ENCODE data around the gene AKT1S1.

The AKT1S1 gene

GRCh38 chr19:49852631-49853126, 24.5 kb downstream of the AKT1S1 start:
- DNase-seq, result no peak

DNA sequence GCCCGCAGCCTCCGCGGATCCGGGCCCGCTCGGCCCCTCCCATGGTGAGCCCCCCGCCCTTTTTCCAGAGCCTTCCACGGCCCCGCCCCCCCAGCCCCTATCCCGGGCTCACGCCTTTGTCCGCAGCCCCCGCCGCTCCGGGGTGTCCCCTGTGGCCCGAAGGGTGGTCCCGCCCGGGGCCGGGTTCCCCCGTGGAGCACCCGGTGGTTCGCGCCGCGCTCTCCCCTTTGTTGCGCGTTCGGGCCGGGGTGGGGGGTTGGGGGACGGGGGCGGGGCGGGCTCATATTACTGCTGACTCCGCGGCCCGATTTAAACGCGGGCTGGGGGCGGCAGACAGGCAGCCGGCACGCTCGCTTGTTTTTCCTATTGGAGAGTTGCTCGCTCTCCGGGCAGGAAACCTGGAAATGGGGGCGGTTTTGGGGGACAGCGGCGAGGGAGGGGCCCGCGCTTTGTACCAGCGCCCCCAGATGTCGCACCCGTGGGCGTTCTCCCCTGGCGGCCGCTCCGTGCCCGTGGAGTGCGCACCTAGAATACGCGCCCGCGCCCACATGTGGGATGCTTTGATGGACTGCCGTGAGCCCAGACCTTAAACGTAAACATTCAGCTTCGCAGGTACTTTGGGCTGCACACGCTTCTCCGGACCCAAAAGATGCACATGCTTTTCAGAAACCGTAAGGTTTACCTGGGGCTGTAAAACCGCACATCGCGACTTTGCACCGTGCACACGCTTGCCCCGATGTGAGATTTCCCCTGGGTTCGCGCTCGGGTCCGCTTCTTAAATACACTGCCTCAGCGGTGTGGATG, 25.5 kb downstream of the AKT1S1 start:
- DNase-seq, result peak; percentile 48

DNA sequence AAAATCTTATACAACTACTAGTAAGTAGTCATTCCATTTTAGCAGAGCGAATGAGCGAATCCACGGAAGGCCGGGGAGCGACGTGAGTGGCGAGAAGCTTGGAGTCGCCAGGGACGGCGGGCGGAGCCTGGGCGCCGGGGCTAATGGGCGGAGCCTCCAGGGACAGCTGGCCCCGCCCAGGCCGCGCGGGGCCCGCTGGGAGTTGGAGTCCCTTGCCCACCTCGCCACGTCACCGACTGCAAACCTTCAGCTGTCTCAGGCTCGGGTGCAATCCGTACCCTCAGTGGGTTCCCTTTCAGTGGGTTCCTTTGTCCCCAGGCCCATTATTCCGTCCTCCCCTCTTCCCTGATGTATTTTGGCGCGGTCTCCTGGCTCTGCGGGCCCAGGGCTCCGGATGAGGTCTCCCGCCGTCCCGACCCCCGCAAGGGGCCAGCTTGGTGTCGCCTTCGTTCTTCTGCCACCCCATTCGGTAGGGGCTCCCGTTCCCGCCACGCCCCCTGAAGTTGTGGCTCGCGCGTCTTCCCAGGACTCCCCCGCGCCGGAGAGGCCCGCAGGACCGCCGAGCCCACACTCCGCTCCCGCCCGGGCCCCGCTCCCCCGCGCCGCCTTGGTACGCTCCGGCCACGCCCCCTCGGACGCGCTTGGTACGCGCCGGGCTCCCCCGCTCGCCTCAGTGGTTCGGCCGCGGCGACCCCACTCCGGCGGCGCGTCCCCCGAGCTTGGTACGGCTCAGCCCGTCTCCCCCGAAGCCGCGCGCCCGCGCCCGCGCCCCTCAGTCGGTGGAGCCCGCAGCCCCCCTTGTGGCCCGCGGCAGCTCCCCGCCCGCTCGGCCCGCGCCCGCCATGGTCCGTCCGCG, 26.4 kb downstream of the AKT1S1 start, which contains the start of gene PTOV1:
Gene PTOV1, plus strand, starts transcription at position 673 of the 856 bp plus-strand sequence.
- peak; percentile 92 for DNase-seq

GRCh38 chr19:49850221-49850486, 27.0 kb downstream of the AKT1S1 start:
- no peak for DNase-seq

DNA sequence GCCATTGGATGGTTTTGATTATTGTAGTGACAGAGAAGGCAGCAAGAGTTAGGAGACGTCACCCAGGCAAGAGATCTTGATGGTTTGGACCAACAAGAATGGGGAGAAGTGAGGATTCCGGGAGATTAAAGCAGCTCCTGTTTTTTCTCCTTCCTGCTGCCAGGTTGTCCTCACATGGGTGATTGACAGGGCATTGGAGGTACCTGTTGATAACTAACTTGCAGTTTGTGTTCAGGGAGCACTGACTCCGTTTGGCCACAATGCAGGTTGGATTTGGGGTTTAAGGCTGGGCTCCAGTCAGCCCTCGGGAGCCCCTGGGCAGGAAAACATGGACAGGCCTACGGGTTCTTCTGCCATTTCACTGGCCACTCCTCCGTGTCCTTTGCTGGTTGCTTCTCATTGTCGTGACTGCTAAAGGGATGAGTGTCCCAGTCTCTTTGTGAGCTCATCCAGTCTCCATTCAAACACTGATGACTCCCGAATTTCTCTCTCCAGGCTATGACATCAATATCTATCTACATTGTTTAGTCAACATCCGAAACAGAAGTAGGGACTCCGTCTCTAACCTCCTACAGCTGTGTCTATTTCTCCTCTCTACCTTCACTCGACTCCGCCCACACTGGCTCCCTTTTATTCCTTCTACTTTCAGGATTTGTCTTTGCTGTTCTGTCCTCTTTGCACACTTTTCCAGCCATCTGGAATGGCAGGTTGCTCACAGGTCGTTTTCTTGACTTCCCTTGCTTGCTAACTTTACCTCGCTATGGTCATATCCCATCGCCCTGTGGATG, 27.5 kb downstream of the AKT1S1 start:
- no peak for DNase-seq

GRCh38 chr19:49848938-49849337, 28.2 kb downstream of the AKT1S1 start:
- no peak for DNase-seq

GRCh38 chr19:49847731-49848696, 29.1 kb downstream of the AKT1S1 start:
- no peak for DNase-seq

- DNase-seq, result no peak
These were observed 30.7 kb downstream of the AKT1S1 start for GRCh38 chr19:49846408-49846807.

- no peak for DNase-seq
These were observed 31.7 kb downstream of the AKT1S1 start for GRCh38 chr19:49845414-49845813.

DNA sequence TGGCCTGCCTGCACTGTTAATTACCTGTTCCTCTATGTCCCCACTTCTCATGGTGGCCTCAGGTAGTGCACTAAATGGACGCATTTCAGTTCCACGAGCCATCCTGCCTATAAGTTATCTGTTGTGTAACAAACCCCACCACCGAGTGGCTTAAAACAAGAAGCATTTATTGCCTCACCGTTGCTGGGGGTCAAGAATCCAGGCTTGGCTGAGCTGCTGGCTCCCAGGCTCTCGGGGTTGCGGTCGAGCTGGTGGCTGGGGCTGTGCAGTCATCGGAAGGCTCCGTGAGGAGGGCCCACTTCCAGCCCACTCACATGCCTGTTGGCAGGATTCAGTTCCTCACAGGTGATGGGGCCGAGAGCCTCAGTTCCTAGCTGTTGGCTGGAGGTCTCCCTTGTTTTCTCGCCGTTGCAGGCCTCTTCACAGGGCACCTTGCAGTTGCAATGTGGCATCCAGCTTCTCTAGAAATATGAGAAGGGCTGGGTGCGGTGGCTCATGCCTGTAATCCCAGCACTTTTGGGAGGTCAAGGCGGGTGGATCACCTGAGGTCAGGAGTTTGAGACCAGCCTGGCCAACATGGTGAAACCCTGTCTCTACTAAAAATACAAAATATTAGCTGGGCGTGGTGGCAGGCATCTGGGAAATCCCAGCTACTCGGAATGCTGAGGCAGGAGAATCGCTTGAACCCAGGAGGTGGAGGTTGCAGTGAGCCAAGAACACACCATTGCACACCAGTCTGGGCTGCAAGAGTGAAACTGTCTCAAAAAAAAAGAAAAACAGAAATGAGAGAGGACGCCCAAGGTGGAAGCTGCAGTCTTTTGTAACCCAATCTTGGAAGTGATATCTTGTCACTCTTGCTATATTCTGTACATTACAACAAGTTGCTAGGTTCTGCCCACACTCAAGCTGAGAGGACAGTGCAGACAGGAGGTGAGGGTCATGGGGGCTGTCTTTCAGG, 32.7 kb downstream of the AKT1S1 start:
- DNase-seq, result no peak

- DNase-seq, result no peak
These were observed 33.9 kb downstream of the AKT1S1 start for GRCh38 chr19:49843265-49843664.

DNA sequence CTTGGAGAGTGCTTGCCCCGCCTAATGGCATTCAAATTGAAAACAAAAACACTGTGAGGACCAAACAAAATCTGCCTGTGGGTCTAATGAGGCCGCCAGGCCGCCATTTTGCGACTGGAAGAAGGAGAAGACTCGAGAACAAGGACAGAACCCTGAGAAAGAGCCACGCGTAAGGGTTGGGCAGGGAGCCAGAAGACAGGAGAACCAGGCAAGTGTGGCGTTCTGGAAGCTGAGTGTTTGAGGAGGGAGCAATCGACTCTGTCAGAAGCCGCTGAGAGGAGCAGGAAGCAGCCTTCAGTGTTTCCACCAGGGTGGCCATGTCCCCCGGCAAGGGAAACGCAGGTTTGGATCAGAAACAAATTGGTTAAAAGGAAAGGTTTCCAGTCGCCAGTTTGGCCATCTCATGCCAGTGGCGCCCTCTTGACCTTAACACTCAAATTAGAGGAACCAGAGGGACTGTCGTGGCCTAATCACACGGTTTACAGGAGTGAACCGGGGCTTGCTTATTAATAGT, 36.4 kb downstream of the AKT1S1 start:
- DNase-seq, result no peak

DNA sequence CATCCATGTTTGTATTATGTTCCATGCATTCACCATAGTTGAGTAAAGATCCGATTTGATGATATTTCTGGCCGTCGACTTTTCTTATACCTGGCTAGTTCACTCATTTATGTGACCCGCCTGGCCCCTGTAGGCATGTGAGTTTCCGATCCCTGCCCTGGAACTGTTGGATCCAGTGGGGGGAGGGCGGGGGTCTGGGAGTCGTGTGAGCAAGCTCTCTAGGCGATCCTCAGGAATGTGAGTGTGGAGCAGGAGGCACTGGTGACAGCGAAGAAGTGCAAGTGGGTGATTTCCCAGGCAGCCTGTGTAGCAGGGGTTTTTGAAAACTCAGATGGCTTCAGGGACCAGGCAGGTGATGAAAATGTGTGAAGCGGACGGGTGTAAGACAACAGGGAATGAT, 36.8 kb downstream of the AKT1S1 start:
- DNase-seq, result no peak

DNA sequence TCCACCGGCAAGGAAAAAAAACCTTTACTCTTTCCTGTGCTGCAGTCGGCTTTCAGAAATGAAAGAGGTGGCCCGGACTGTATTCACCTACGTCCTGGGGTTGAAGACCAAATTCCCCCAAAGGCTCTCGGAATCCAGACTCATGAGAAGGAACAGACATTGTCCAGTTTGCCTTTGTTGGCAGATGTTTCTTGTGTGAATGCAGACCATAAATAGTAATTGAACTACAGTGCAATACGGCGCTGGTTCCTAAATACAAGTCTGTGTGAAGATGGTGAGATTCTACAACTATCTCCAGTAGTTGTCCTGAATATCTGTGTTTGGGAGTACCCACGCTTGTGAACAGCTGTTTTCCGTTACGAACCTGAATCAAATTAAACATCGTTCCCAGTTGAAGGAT, 37.4 kb downstream of the AKT1S1 start:
- DNase-seq, result no peak

GRCh38 chr19:49838885-49839588, 38.1 kb downstream of the AKT1S1 start:
- no peak for DNase-seq

DNA sequence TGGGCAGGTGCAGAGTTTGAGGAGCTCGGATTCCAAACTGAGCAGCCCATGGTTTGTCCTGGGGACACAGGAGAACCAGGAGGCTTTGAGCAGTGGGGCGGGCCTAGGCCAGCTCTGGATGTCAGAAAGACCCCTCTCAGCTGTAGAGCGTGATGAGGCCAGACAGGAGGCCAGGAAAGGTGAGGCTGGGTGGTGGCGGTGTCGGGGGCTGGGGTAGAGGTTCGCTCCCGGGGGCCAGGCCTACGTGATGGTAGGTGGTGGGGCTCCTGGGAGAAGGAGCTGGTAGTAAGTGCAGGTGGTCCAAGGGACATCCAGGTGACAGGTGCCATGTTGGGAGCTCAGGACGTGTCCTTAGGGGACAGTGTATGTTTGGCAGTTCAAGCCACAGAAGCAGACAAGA, 39.7 kb downstream of the AKT1S1 start:
- no peak for DNase-seq

- DNase-seq, result no peak
These were observed 40.2 kb downstream of the AKT1S1 start for GRCh38 chr19:49837009-49837310.

DNA sequence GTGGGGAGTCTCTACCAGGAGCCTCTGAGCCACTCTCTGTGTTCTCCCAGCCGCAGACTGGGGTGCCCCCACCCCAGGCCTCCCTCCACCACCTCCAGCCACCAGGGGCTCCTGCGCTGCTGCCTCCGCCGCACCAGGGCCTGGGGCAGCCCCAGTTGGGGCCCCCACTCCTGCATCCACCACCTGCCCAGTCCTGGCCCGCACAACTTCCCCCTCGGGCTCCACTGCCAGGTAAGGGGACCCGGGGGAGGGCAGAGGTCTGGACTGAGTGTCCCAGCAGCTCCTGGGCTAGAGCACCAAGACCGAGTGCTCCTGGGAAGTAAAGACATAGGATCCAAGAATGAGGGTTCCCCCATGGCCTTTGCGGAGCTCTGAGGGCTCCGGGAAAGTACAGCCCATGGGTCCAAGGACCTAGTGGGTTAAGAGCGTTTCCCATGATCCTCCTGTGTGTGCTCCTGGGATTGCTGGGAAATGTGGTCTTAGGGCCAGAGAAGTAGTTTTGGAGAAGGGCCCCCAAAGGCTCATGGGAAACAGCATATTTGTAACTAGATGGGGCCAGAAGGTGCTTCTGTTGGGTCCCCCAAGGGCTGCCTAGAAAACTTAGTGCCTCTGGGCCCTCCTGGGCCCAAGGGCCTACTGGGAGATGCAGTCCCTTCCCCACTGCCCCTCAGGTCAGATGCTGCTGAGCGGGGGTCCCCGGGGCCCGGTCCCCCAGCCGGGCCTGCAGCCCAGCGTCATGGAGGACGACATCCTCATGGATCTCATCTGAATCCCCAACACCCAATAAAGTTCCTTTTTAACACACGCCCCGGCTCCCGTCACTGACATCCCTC, 40.8 kb downstream of the AKT1S1 start:
- DNase-seq, result no peak

- no peak for DNase-seq
These were observed 41.6 kb downstream of the AKT1S1 start for GRCh38 chr19:49835562-49835961.
